Upper lobe of left lung (tissue), 4 donors: ENCODE results near the gene SMG5.

Experiments used
- EP300 ChIP-seq, 4 donors: sonication (generic); formaldehyde crosslinking; IDR thresholded peaks; one replicate each; pipeline ENCODE4 v1.5.1; 2017; ENCODE audit warnings: antibody characterized with exemption in 4 of 4, control low read depth in 2 of 4
- TF ChIP-seq, protein P1 (sequence below), 6 experiments: fragments of 450-650 bp in 4 of 6; fragments of 200-600 bp in 2 of 6; sonication (generic) in 2 of 6; IDR thresholded peaks; one replicate each; pipeline ENCODE4 v1.5.1; 2016 to 2019; ENCODE audit warnings: antibody characterized with exemption in 6 of 6

DNA sequence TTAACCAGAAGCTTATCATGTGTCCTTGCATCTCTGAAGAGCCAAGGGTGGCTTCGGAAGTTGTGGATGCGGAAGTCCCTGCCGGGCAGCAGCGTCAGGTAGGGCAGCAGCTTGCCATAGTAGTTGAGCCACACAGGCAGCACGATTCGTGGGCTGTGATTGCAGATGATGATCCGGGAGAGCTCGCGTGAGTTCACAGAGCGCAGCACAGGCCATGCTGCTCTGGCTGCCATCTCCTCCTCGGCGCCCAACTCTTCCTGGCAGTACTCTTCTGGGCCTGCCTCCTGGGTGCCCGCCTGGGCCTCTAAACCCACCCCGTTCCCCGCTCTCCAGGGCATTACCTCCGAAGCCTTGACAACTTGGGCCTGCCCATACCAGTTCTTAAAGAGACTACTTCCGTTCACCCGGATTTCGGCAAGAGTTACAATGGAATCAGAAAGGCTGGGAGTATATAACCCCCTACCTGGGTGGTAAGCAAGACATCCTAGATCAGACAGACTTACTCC is 16.3 kb upstream of the SMG5 start, which contains the start of gene VHLL:
- TF ChIP-seq EP300 (IDR thresholded peaks at IDR 0.05) = no peak
- TF ChIP-seq, protein P1, sequence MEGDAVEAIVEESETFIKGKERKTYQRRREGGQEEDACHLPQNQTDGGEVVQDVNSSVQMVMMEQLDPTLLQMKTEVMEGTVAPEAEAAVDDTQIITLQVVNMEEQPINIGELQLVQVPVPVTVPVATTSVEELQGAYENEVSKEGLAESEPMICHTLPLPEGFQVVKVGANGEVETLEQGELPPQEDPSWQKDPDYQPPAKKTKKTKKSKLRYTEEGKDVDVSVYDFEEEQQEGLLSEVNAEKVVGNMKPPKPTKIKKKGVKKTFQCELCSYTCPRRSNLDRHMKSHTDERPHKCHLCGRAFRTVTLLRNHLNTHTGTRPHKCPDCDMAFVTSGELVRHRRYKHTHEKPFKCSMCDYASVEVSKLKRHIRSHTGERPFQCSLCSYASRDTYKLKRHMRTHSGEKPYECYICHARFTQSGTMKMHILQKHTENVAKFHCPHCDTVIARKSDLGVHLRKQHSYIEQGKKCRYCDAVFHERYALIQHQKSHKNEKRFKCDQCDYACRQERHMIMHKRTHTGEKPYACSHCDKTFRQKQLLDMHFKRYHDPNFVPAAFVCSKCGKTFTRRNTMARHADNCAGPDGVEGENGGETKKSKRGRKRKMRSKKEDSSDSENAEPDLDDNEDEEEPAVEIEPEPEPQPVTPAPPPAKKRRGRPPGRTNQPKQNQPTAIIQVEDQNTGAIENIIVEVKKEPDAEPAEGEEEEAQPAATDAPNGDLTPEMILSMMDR (IDR thresholded peaks at IDR 0.05) = no peak
